ENCODE data around the gene SESTD1. TPM values are rescaled to one million over a fixed set of nuclear protein-coding genes. Genes with fewer than 3 reads are reported as not detected.
A peak's percentile ranks its signal among the peaks of the same experiment; 100 is the strongest.

The SESTD1 gene
- total and polyA plus RNA-seq, 2 of the 13 experiments (the other 11 are each of a cell fraction or from before 2014, with no cell fraction given), result 74.4 to 101 TPM

DNA sequence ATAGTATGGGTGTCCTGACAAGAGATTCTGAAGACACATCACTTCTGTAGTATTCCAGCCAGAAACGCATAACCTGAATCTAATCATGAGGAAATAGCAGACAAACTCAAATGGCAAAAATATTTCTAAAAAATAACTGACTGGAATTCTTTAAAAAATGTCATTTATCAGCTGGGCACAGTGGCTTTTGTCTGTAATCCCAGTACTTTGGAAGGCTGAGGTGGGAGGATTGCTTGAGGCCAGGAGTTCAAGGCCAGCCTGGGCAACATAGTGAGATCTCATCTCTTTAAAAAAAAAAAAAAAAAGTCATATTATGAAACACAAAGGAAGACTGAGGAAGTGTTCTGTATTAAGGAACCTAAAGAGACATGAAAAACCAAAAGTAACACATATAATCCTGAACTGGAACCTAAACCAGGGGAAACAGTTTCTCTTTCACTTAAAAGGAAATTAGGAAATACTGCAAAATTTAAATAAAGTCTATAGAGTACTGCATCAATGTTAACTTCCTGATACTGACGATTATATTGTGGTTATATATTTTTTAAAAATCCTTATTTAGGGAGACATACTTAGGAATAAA is 29.9 kb downstream of the SESTD1 start (continued):
- peak; percentile 90 for TF ChIP-seq ZNF121 (CRISPR knock-in tag; IDR thresholded peaks at IDR 0.05)
- TF ChIP-seq, protein P1, sequence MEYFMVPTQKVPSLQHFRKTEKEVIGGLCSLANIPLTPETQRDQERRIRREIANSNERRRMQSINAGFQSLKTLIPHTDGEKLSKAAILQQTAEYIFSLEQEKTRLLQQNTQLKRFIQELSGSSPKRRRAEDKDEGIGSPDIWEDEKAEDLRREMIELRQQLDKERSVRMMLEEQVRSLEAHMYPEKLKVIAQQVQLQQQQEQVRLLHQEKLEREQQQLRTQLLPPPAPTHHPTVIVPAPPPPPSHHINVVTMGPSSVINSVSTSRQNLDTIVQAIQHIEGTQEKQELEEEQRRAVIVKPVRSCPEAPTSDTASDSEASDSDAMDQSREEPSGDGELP (IDR thresholded peaks at IDR 0.05; ENCODE audit: borderline replicate concordance, low read depth), result 0 out of 2 replicates have a peak, but pooled peaks have one; percentile 10

DNA sequence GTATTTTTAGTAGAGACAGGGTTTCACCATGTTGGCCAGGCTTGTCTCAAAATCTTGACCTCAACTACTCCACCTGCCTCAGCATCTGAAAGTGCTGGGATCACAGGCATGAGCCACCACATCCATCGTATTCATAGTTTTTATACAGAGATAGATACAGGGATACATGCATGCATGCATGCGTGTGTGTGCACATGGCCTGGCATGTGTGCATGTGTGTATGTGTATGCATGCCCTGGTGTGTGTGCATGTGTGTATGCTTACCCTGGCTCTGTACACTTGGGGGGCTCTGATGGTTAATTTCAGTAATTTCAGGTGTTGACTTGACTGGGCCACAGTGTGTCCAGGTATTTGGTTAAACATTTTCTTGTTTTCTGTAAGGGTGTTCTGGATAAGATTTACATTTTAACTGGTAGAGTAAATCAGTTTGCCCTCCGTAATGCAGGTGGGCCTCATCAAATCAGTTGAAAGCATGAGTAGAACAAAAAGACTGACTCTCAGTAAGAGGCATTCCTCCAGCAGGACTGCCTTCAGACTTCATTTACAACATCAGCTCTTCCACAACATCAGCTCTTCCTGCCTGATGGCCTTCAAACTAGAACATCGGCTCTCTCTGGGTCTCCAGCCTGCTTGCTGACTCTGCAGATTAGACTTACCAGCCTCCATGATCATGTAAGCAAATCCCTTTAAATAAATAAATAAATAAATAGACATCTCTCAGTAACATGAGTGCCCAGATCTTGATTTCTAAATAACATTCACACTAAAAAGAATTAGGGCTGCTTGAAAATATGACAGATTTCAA is 30.8 kb downstream of the SESTD1 start:
- ChIA-PET POLR2A (interaction anchor here (0.6 kb wide), 1 partner anchor 38 kb away, joined by 4 read pairs; no protein-coding TSS in a partner anchor), CTCF (ENCODE audit: low intra/inter-chr PET ratio, low total read pairs) (no interaction called here)
- in situ Hi-C loops (cut with HindIII; ENCODE audit: extremely low pct_ligation_motif_present, low pct_unique_long_range_greater_than_20kb), result no loop called here
- BruUV-seq (replicated peaks), result no TSS peak
- ATAC-seq (peak; percentile 53), FAIRE-seq (no peak), DNase-seq (ENCODE audit: low spot score) (peak; percentile 21)
- WGBS (ENCODE audit: low lambda C conversion rate), result 88% methylated on average over 4 of the region's 4 CpGs
- intact Hi-C loops (cut with micrococcal nuclease; ENCODE audit: unreplicated experiment), result loop anchor here (10.0 kb wide), 1 partner anchor 311 kb away; no protein-coding TSS in a partner anchor
- peaks cover 99% of the 10 kb centered on the region for H3K79me2 ChIP-seq (ENCODE audit: insufficient read depth, low read length)
- H3K4me1 ChIP-seq (ENCODE audit: insufficient read depth, low read length), result peaks cover 69% of the 10 kb centered on the region
- H4K20me1 ChIP-seq (ENCODE audit: insufficient read depth, low read length), result 0 out of 2 replicates have a peak, but pooled peaks cover 2% of the 10 kb centered on the region
- peak overlapping the region; percentile 34 for H3K27ac ChIP-seq (ENCODE audit: extremely low read length, insufficient read depth, low read length)
- no peaks in the 10 kb centered on the region for H3K27me3 ChIP-seq (ENCODE audit: control insufficient read depth in 1 of 2, insufficient read depth in 2 of 2, low read length in 2 of 2)
- peaks cover 1 to 5% of the 10 kb centered on the region in 2 experiments; a peak in 2 of 5 replicates for H3K36me3 ChIP-seq (replicated peaks in 1 of 2; ENCODE audit: control insufficient read depth in 1 of 2, insufficient read depth in 2 of 2, low read length in 2 of 2)
- H3K9ac ChIP-seq (ENCODE audit: insufficient read depth, low read depth, low read length), result no peak overlapping the region
- no peaks in the 10 kb centered on the region for H3K9me3 ChIP-seq (ENCODE audit: low read length)
- peak overlapping the region; percentile 33 for H3K4me2 ChIP-seq (ENCODE audit: low read depth, low read length)
- H3K4me3 ChIP-seq (replicated peaks in 1 of 3; ENCODE audit: insufficient read depth in 1 of 3, low read depth in 2 of 3, low read length in 3 of 3), result no peak overlapping the region
- no peak overlapping the region for H2AFZ ChIP-seq (ENCODE audit: low read length)
- TF ChIP-seq MAFG (CRISPR knock-in tag; IDR thresholded peaks at IDR 0.05) (peak; percentile 65; the same call in 1 of the 2 replicates), ATF4 (CRISPR knock-in tag; IDR thresholded peaks at IDR 0.05) (0 out of 4 replicates have a peak, but pooled peaks of 1 of the 2 experiments have one; percentile 31), NR2F6 (IDR thresholded peaks at IDR 0.05) (no peak), NR2F6 (CRISPR knock-in tag; IDR thresholded peaks at IDR 0.05) (no peak), MAFF (IDR thresholded peaks at IDR 0.05; ENCODE audit: low read depth, low read length) (peak; percentile 92), FOXC1 (CRISPR knock-in tag; IDR thresholded peaks at IDR 0.05; ENCODE audit: borderline replicate concordance) (0 out of 2 replicates have a peak, but pooled peaks have one; percentile 14), ZNF605 (CRISPR knock-in tag; IDR thresholded peaks at IDR 0.05) (0 out of 2 replicates have a peak, but pooled peaks have one; percentile 31), MNT (IDR thresholded peaks at IDR 0.05) (peak; percentile 76), ZNF12 (CRISPR knock-in tag; IDR thresholded peaks at IDR 0.05) (0 out of 2 replicates have a peak, but pooled peaks have one; percentile 6), RBM22 (optimal IDR thresholded peaks at IDR 0.05; ENCODE audit: low read length) (peak; percentile 52), SALL1 (CRISPR knock-in tag; IDR thresholded peaks at IDR 0.05) (peak; percentile 48; the same call in 1 of the 2 replicates)
- TF ChIP-seq, protein P2, sequence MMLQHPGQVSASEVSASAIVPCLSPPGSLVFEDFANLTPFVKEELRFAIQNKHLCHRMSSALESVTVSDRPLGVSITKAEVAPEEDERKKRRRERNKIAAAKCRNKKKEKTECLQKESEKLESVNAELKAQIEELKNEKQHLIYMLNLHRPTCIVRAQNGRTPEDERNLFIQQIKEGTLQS (CRISPR knock-in tag; IDR thresholded peaks at IDR 0.05), result no peak
- TF ChIP-seq, protein P3, sequence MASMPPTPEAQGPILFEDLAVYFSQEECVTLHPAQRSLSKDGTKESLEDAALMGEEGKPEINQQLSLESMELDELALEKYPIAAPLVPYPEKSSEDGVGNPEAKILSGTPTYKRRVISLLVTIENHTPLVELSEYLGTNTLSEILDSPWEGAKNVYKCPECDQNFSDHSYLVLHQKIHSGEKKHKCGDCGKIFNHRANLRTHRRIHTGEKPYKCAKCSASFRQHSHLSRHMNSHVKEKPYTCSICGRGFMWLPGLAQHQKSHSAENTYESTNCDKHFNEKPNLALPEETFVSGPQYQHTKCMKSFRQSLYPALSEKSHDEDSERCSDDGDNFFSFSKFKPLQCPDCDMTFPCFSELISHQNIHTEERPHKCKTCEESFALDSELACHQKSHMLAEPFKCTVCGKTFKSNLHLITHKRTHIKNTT (CRISPR knock-in tag; IDR thresholded peaks at IDR 0.05), result no peak

Measured in HepG2 (cell line).